ENCODE results near the gene SEL1L3. TPM values are rescaled to one million over a fixed set of nuclear protein-coding genes. Genes with fewer than 3 reads are reported as not detected.

The SEL1L3 gene
- total and polyA plus RNA-seq, 4 donors: 3.3 to 13.1 (median 5.7) TPM

DNA sequence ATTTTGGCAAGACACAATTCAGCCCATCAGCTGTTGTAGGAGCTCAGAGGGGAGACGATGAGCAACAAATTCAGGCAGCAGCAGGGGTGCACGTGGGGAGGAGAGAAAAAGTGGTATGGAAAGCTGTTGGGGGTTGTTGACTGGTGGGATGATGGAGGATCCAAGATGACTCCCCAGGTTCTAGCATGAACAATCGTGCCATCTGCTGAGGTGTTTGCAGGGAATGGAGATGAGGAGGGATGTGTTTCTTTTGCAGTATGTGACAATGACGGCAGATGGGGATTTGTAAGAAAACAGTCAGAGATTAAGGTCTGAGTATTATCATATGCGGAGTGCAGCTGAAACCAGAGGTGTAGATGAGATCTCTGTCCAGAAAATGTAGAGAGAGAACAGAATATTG is 63.3 kb downstream of the SEL1L3 start:
- Histone ChIP-seq H3K9ac (ENCODE audit: low read depth in 1 of 2, low read length in 2 of 2) (no peak overlapping the region), H3K4me1 (ENCODE audit: control insufficient read depth in 4 of 4, insufficient read depth in 4 of 4, low read length in 3 of 4) (no peaks in the 10 kb centered on the region), H3K27me3 (ENCODE audit: control insufficient read depth in 4 of 4, insufficient read depth in 4 of 4, low read length in 3 of 4) (no peaks in the 10 kb centered on the region), H3K36me3 (ENCODE audit: control insufficient read depth in 4 of 4, insufficient read depth in 3 of 4, low read depth in 1 of 4, low read length in 3 of 4) (peaks cover 0 to 3% (median 1%) of the 10 kb centered on the region in 4 donors), H3K27ac (ENCODE audit: low read depth in 1 of 2, low read length in 2 of 2) (no peak overlapping the region), H3K4me3 (ENCODE audit: low read depth in 1 of 3, low read length in 3 of 3) (no peak overlapping the region), H3K9me3 (ENCODE audit: control insufficient read depth in 4 of 4, low read length in 3 of 4) (no peaks in the 10 kb centered on the region)
- TF ChIP-seq HNF4G (IDR thresholded peaks at IDR 0.05) (no peak), JUND (IDR thresholded peaks at IDR 0.05) (no peak), GABPA (IDR thresholded peaks at IDR 0.05 in 1 of 2, conservative IDR thresholded peaks at IDR 0.05 in 1 of 2) (no peak), NR2F2 (IDR thresholded peaks at IDR 0.05) (no peak), HNF4A (conservative IDR thresholded peaks at IDR 0.05) (no peak), TAF1 (conservative IDR thresholded peaks at IDR 0.05) (no peak), FOXA1 (IDR thresholded peaks at IDR 0.05) (no peak), SP1 (IDR thresholded peaks at IDR 0.05) (no peak), YY1 (IDR thresholded peaks at IDR 0.05) (no peak)
- TF ChIP-seq, protein P1, sequence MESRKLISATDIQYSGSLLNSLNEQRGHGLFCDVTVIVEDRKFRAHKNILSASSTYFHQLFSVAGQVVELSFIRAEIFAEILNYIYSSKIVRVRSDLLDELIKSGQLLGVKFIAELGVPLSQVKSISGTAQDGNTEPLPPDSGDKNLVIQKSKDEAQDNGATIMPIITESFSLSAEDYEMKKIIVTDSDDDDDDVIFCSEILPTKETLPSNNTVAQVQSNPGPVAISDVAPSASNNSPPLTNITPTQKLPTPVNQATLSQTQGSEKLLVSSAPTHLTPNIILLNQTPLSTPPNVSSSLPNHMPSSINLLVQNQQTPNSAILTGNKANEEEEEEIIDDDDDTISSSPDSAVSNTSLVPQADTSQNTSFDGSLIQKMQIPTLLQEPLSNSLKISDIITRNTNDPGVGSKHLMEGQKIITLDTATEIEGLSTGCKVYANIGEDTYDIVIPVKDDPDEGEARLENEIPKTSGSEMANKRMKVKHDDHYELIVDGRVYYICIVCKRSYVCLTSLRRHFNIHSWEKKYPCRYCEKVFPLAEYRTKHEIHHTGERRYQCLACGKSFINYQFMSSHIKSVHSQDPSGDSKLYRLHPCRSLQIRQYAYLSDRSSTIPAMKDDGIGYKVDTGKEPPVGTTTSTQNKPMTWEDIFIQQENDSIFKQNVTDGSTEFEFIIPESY (IDR thresholded peaks at IDR 0.05): no peak
- TF ChIP-seq, protein P2, sequence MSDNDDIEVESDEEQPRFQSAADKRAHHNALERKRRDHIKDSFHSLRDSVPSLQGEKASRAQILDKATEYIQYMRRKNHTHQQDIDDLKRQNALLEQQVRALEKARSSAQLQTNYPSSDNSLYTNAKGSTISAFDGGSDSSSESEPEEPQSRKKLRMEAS (IDR thresholded peaks at IDR 0.05): no peak
- TF ChIP-seq, protein P3, sequence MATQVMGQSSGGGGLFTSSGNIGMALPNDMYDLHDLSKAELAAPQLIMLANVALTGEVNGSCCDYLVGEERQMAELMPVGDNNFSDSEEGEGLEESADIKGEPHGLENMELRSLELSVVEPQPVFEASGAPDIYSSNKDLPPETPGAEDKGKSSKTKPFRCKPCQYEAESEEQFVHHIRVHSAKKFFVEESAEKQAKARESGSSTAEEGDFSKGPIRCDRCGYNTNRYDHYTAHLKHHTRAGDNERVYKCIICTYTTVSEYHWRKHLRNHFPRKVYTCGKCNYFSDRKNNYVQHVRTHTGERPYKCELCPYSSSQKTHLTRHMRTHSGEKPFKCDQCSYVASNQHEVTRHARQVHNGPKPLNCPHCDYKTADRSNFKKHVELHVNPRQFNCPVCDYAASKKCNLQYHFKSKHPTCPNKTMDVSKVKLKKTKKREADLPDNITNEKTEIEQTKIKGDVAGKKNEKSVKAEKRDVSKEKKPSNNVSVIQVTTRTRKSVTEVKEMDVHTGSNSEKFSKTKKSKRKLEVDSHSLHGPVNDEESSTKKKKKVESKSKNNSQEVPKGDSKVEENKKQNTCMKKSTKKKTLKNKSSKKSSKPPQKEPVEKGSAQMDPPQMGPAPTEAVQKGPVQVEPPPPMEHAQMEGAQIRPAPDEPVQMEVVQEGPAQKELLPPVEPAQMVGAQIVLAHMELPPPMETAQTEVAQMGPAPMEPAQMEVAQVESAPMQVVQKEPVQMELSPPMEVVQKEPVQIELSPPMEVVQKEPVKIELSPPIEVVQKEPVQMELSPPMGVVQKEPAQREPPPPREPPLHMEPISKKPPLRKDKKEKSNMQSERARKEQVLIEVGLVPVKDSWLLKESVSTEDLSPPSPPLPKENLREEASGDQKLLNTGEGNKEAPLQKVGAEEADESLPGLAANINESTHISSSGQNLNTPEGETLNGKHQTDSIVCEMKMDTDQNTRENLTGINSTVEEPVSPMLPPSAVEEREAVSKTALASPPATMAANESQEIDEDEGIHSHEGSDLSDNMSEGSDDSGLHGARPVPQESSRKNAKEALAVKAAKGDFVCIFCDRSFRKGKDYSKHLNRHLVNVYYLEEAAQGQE (IDR thresholded peaks at IDR 0.05): no peak
- TF ChIP-seq, protein P4, sequence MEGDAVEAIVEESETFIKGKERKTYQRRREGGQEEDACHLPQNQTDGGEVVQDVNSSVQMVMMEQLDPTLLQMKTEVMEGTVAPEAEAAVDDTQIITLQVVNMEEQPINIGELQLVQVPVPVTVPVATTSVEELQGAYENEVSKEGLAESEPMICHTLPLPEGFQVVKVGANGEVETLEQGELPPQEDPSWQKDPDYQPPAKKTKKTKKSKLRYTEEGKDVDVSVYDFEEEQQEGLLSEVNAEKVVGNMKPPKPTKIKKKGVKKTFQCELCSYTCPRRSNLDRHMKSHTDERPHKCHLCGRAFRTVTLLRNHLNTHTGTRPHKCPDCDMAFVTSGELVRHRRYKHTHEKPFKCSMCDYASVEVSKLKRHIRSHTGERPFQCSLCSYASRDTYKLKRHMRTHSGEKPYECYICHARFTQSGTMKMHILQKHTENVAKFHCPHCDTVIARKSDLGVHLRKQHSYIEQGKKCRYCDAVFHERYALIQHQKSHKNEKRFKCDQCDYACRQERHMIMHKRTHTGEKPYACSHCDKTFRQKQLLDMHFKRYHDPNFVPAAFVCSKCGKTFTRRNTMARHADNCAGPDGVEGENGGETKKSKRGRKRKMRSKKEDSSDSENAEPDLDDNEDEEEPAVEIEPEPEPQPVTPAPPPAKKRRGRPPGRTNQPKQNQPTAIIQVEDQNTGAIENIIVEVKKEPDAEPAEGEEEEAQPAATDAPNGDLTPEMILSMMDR (IDR thresholded peaks at IDR 0.05; ENCODE audit: low read depth, low read length, missing input control): no peak
- TF ChIP-seq, protein P5, sequence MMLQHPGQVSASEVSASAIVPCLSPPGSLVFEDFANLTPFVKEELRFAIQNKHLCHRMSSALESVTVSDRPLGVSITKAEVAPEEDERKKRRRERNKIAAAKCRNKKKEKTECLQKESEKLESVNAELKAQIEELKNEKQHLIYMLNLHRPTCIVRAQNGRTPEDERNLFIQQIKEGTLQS (IDR thresholded peaks at IDR 0.05): no peak
- WGBS: 91% methylated on average over 5 of the region's 5 CpGs
- no peak for DNase-seq (ENCODE audit: low spot score)

DNA sequence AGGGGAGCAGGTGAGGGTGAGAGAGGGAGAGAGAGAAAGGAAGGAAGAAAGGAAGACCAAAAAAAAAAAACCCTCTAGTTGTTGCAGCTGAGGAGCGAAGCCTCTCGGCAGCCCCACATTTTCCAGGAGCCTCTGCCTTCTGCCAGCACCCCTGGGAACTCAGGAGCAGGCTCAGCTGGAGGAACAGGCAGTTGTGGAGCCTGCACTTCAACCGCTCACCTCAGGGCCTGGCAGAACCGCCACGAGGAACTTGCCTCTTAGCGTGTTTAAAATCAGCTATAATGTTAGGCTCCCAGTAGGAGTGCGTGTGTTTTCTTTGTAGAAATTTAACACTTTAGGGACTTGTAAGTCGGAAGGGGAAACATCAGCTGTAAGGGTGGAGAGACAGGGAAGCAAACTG is 65.7 kb downstream of the SEL1L3 start:
- Histone ChIP-seq H3K4me3 (ENCODE audit: low read depth in 1 of 3, low read length in 3 of 3) (no peak overlapping the region), H3K36me3 (ENCODE audit: control insufficient read depth in 4 of 4, insufficient read depth in 3 of 4, low read depth in 1 of 4, low read length in 3 of 4) (no peaks in the 10 kb centered on the region), H3K27me3 (ENCODE audit: control insufficient read depth in 4 of 4, insufficient read depth in 4 of 4, low read length in 3 of 4) (no peaks in the 10 kb centered on the region), H3K9me3 (ENCODE audit: control insufficient read depth in 4 of 4, low read length in 3 of 4) (no peaks in the 10 kb centered on the region), H3K27ac (ENCODE audit: low read depth in 1 of 2, low read length in 2 of 2) (no peak overlapping the region), H3K9ac (ENCODE audit: low read depth in 1 of 2, low read length in 2 of 2) (no peak overlapping the region), H3K4me1 (ENCODE audit: control insufficient read depth in 4 of 4, insufficient read depth in 4 of 4, low read length in 3 of 4) (peaks cover 0 to 1% (median under 1%) of the 10 kb centered on the region in 4 donors)
- DNase-seq (ENCODE audit: low spot score): no peak
- TF ChIP-seq FOXA1 (IDR thresholded peaks at IDR 0.05): no peak
- no peak for TF ChIP-seq YY1 (IDR thresholded peaks at IDR 0.05)
- TF ChIP-seq, protein P4 (IDR thresholded peaks at IDR 0.05; ENCODE audit: low read depth, low read length, missing input control): no peak
- TF ChIP-seq GABPA (IDR thresholded peaks at IDR 0.05 in 1 of 2, conservative IDR thresholded peaks at IDR 0.05 in 1 of 2): no peak
- TF ChIP-seq, protein P5 (IDR thresholded peaks at IDR 0.05): no peak
- no peak for TF ChIP-seq HNF4A (conservative IDR thresholded peaks at IDR 0.05)
- TF ChIP-seq NR2F2 (IDR thresholded peaks at IDR 0.05): no peak
- no peak for TF ChIP-seq RXRA (IDR thresholded peaks at IDR 0.05)
- 88% methylated on average over 8 of the region's 8 CpGs for WGBS
